ENCODE data around the gene EIF4A2. TPM values are rescaled to one million over a fixed set of nuclear protein-coding genes. Genes with fewer than 3 reads are reported as not detected.
"Not testable (repeated sequence)": the region's sequence is repeated elsewhere in the genome, so short reads cannot be mapped to it uniquely, and the experiment has no call there.

EIF4A2 gene
- total and polyA plus RNA-seq, 2 of the 13 experiments (the other 11 are each of a cell fraction or from before 2014, with no cell fraction given): 480 to 596 TPM

DNA sequence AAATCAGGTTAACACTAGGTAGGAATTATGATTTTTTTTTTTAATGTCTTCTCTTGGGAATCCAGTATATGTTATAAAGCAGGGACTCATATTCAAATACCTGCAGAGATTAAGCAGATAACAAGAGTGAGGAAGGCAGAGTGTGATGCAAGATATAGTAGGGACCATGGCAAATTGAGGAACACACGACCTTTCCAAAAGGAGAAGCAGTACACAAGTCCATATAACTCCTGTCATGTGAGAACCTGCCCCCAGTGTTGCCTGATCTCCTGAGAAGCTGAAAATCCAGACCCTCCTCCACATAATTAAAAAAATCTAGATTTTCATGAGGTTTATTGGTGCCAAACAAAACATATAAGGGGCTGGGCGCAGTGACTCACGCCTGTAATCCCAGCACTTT, 19.3 kb downstream of the EIF4A2 start:
- TF ChIP-seq ZSCAN12 (CRISPR knock-in tag; IDR thresholded peaks at IDR 0.05) (no peak), ZMYM4 (CRISPR knock-in tag; IDR thresholded peaks at IDR 0.05) (no peak), GFI1 (CRISPR knock-in tag; IDR thresholded peaks at IDR 0.05; ENCODE audit: borderline replicate concordance) (no peak), RFX1 (IDR thresholded peaks at IDR 0.05) (no peak), THYN1 (CRISPR knock-in tag; IDR thresholded peaks at IDR 0.05; ENCODE audit: borderline replicate concordance, low read depth) (no peak), NR2F6 (IDR thresholded peaks at IDR 0.05) (no peak), NR2F6 (CRISPR knock-in tag; IDR thresholded peaks at IDR 0.05) (no peak), NR1H2 (CRISPR knock-in tag; IDR thresholded peaks at IDR 0.05; ENCODE audit: borderline replicate concordance, low read depth) (no peak), PAWR (CRISPR knock-in tag; IDR thresholded peaks at IDR 0.05; ENCODE audit: borderline replicate concordance) (no peak), ZNF772 (CRISPR knock-in tag; IDR thresholded peaks at IDR 0.05) (no peak), RFXAP (CRISPR knock-in tag; IDR thresholded peaks at IDR 0.05; ENCODE audit: borderline replicate concordance) (no peak)
- TF ChIP-seq, protein P1, sequence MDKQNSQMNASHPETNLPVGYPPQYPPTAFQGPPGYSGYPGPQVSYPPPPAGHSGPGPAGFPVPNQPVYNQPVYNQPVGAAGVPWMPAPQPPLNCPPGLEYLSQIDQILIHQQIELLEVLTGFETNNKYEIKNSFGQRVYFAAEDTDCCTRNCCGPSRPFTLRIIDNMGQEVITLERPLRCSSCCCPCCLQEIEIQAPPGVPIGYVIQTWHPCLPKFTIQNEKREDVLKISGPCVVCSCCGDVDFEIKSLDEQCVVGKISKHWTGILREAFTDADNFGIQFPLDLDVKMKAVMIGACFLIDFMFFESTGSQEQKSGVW (CRISPR knock-in tag; IDR thresholded peaks at IDR 0.05; ENCODE audit: borderline replicate concordance): no peak
- TF ChIP-seq, protein P2, sequence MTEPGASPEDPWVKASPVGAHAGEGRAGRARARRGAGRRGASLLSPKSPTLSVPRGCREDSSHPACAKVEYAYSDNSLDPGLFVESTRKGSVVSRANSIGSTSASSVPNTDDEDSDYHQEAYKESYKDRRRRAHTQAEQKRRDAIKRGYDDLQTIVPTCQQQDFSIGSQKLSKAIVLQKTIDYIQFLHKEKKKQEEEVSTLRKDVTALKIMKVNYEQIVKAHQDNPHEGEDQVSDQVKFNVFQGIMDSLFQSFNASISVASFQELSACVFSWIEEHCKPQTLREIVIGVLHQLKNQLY (CRISPR knock-in tag; IDR thresholded peaks at IDR 0.05): no peak
- TF ChIP-seq, protein P3, sequence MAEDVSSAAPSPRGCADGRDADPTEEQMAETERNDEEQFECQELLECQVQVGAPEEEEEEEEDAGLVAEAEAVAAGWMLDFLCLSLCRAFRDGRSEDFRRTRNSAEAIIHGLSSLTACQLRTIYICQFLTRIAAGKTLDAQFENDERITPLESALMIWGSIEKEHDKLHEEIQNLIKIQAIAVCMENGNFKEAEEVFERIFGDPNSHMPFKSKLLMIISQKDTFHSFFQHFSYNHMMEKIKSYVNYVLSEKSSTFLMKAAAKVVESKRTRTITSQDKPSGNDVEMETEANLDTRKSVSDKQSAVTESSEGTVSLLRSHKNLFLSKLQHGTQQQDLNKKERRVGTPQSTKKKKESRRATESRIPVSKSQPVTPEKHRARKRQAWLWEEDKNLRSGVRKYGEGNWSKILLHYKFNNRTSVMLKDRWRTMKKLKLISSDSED (CRISPR knock-in tag; IDR thresholded peaks at IDR 0.05): no peak
- DNase-seq (ENCODE audit: low spot score): no peak
- in situ Hi-C loops (cut with HindIII; ENCODE audit: extremely low pct_ligation_motif_present, low pct_unique_long_range_greater_than_20kb) (loop anchor here (25.0 kb wide), 2 partner anchors 540 to 815 kb away; no protein-coding TSS in a partner anchor), intact Hi-C loops (cut with micrococcal nuclease; ENCODE audit: unreplicated experiment) (no loop called here)
- no peaks in the 10 kb centered on the region; a peak in 1 of 5 replicates for H3K27me3 ChIP-seq (ENCODE audit: control insufficient read depth in 1 of 2, insufficient read depth in 2 of 2, low read length in 2 of 2)
- H2AFZ ChIP-seq (ENCODE audit: low read length): no peak overlapping the region
- FAIRE-seq: no peak
- WGBS (ENCODE audit: low lambda C conversion rate): 98% methylated on average over 3 of the region's 3 CpGs
- no peaks in the 10 kb centered on the region for H4K20me1 ChIP-seq (ENCODE audit: insufficient read depth, low read length)
- no peak for ATAC-seq
- H3K27ac ChIP-seq (ENCODE audit: extremely low read length, insufficient read depth, low read length): no peak overlapping the region
- ChIA-PET CTCF (ENCODE audit: low intra/inter-chr PET ratio, low total read pairs) (no interaction called here), POLR2A (no interaction called here)
- no TSS peak for BruUV-seq (replicated peaks)
- H3K79me2 ChIP-seq (ENCODE audit: insufficient read depth, low read length): peaks cover 19% of the 10 kb centered on the region
- no peak overlapping the region for H3K4me3 ChIP-seq (replicated peaks in 1 of 3; ENCODE audit: insufficient read depth in 1 of 3, low read depth in 2 of 3, low read length in 3 of 3)
- peaks cover 25% of the 10 kb centered on the region for H3K4me1 ChIP-seq (ENCODE audit: insufficient read depth, low read length)
- no peak overlapping the region for H3K4me2 ChIP-seq (ENCODE audit: low read depth, low read length)
- H3K9me3 ChIP-seq (ENCODE audit: low read length): no peaks in the 10 kb centered on the region
- H3K36me3 ChIP-seq (replicated peaks in 1 of 2; ENCODE audit: control insufficient read depth in 1 of 2, insufficient read depth in 2 of 2, low read length in 2 of 2): peaks cover 6 to 45% of the 10 kb centered on the region in 2 experiments
- no peak overlapping the region for H3K9ac ChIP-seq (ENCODE audit: insufficient read depth, low read depth, low read length)

DNA sequence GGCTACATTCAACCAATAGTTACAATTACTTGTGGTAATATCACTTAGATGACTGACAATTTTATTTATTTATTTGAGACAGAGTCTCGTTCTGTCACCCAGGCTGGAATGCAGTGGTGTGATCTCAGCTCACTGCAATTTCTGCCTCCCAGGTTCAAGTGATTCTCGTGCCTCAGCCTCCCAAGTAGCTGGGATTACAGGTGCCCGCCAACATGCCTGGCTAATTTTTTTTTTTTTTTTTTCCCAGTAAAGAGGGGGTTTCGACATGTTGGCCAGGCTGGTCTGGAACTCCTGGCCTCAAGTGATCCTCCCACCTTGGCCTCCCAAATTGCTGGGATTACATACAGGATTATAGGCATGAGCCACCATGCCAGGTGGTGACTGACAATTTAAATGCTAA, 20.1 kb downstream of the EIF4A2 start:
- BruUV-seq (replicated peaks); CTCF ChIA-PET (ENCODE audit: low intra/inter-chr PET ratio, low total read pairs); H3K27ac ChIP-seq (ENCODE audit: extremely low read length, insufficient read depth, low read length); H2AFZ ChIP-seq (ENCODE audit: low read length); intact Hi-C loops (cut with micrococcal nuclease; ENCODE audit: unreplicated experiment); DNase-seq (ENCODE audit: low spot score); H3K27me3 ChIP-seq (ENCODE audit: control insufficient read depth in 1 of 2, insufficient read depth in 2 of 2, low read length in 2 of 2); POLR2A ChIA-PET; H3K9me3 ChIP-seq (ENCODE audit: low read length); ATAC-seq; H3K4me3 ChIP-seq (replicated peaks in 1 of 3; ENCODE audit: insufficient read depth in 1 of 3, low read depth in 2 of 3, low read length in 3 of 3); H3K4me2 ChIP-seq (ENCODE audit: low read depth, low read length); H4K20me1 ChIP-seq (ENCODE audit: insufficient read depth, low read length); H3K9ac ChIP-seq (ENCODE audit: insufficient read depth, low read depth, low read length); FAIRE-seq: not testable (repeated sequence)
- peaks cover 3 to 39% of the 10 kb centered on the region in 2 experiments for H3K36me3 ChIP-seq (replicated peaks in 1 of 2; ENCODE audit: control insufficient read depth in 1 of 2, insufficient read depth in 2 of 2, low read length in 2 of 2)
- WGBS (ENCODE audit: low lambda C conversion rate): 91% methylated on average over 4 of the region's 4 CpGs
- peaks cover 19% of the 10 kb centered on the region for H3K79me2 ChIP-seq (ENCODE audit: insufficient read depth, low read length)
- in situ Hi-C loops (cut with HindIII; ENCODE audit: extremely low pct_ligation_motif_present, low pct_unique_long_range_greater_than_20kb): loop anchor here (25.0 kb wide), 2 partner anchors 541 to 816 kb away; no protein-coding TSS in a partner anchor
- H3K4me1 ChIP-seq (ENCODE audit: insufficient read depth, low read length): peaks cover 28% of the 10 kb centered on the region
